ENCODE results near the gene MUC13. TPM values are rescaled to one million over a fixed set of nuclear protein-coding genes. Genes with fewer than 3 reads are reported as not detected.
"Not testable (repeated sequence)": the region's sequence is repeated elsewhere in the genome, so short reads cannot be mapped to it uniquely, and the experiment has no call there.

Gene MUC13
- total RNA-seq, 1 donor from 2014 or later, result 0.18 TPM

GRCh38 chr3:124960698-124961097 lies 26.1 kb upstream of the MUC13 start:
- ATAC-seq, result no peak

GRCh38 chr3:124960105-124960504 lies 25.6 kb upstream of the MUC13 start:
- no peak overlapping the region for H3K27ac ChIP-seq
- TF ChIP-seq CTCF (IDR thresholded peaks at IDR 0.05), result no peak
- no peak for ATAC-seq
- no peaks in the 10 kb centered on the region for H3K27me3 ChIP-seq (ENCODE audit: low read depth)
- intact Hi-C loops (cut with DNase I), result no loop called here
- H3K4me1 ChIP-seq, result no peaks in the 10 kb centered on the region
- no peak overlapping the region for H3K4me3 ChIP-seq
- H3K9me3 ChIP-seq, result no peaks in the 10 kb centered on the region
- no peaks in the 10 kb centered on the region for H3K36me3 ChIP-seq
- no peak for DNase-seq

More at GRCh38 chr3:124960698-124961097, 26.1 kb upstream of the MUC13 start:
- Histone ChIP-seq H3K27me3 (ENCODE audit: low read depth) (no peaks in the 10 kb centered on the region), H3K4me1 (no peaks in the 10 kb centered on the region), H3K36me3 (no peaks in the 10 kb centered on the region), H3K27ac (no peak overlapping the region), H3K9me3 (no peaks in the 10 kb centered on the region), H3K4me3 (no peak overlapping the region)
- TF ChIP-seq CTCF (IDR thresholded peaks at IDR 0.05), result no peak
- intact Hi-C loops (cut with DNase I), result no loop called here
- no peak for DNase-seq

- H3K27ac ChIP-seq; H3K27me3 ChIP-seq (ENCODE audit: low read depth); H3K4me3 ChIP-seq; H3K36me3 ChIP-seq; H3K4me1 ChIP-seq; DNase-seq; H3K9me3 ChIP-seq; ATAC-seq; intact Hi-C loops (cut with DNase I): not testable (repeated sequence)
Measured at GRCh38 chr3:124957951-124958350, 23.4 kb upstream of the MUC13 start.

- Histone ChIP-seq H3K4me1 (no peaks in the 10 kb centered on the region), H3K36me3 (no peaks in the 10 kb centered on the region), H3K4me3 (no peak overlapping the region), H3K9me3 (no peaks in the 10 kb centered on the region), H3K27ac (no peak overlapping the region), H3K27me3 (ENCODE audit: low read depth) (no peaks in the 10 kb centered on the region)
- no peak for DNase-seq
- ATAC-seq, result no peak
- no peak for TF ChIP-seq CTCF (IDR thresholded peaks at IDR 0.05)
- intact Hi-C loops (cut with DNase I), result no loop called here
Measured at GRCh38 chr3:124952282-124952855, 17.8 kb upstream of the MUC13 start.

GRCh38 chr3:124951511-124952281 lies 17.1 kb upstream of the MUC13 start:
- no peak for TF ChIP-seq CTCF (IDR thresholded peaks at IDR 0.05)
- Histone ChIP-seq H3K27ac (no peak overlapping the region), H3K36me3 (no peaks in the 10 kb centered on the region), H3K4me1 (no peaks in the 10 kb centered on the region), H3K9me3 (no peaks in the 10 kb centered on the region), H3K27me3 (ENCODE audit: low read depth) (no peaks in the 10 kb centered on the region), H3K4me3 (no peak overlapping the region)
- DNase-seq (no peak), ATAC-seq (no peak)
- intact Hi-C loops (cut with DNase I), result no loop called here

- TF ChIP-seq CTCF (IDR thresholded peaks at IDR 0.05), result no peak
- ATAC-seq, result no peak
Measured at GRCh38 chr3:124950026-124950425, 15.5 kb upstream of the MUC13 start.

More at GRCh38 chr3:124950026-124950425, 15.5 kb upstream of the MUC13 start:
- no peak for DNase-seq
- Histone ChIP-seq H3K36me3 (no peaks in the 10 kb centered on the region), H3K4me1 (no peaks in the 10 kb centered on the region), H3K27ac (no peak overlapping the region), H3K4me3 (no peak overlapping the region), H3K9me3 (no peaks in the 10 kb centered on the region), H3K27me3 (ENCODE audit: low read depth) (no peaks in the 10 kb centered on the region)
- intact Hi-C loops (cut with DNase I), result no loop called here

Data from lower lobe of right lung (tissue), 2 donors.